H7 (cell line): ENCODE data around the gene GUCY2C. TPM values are rescaled to one million over a fixed set of nuclear protein-coding genes. Genes with fewer than 3 reads are reported as not detected.
"Not testable (repeated sequence)": the region's sequence is repeated elsewhere in the genome, so short reads cannot be mapped to it uniquely, and the experiment has no call there.

Experiments used
- DNase-seq: peaks from one replicate; pipeline ENCODE4 v3.0.0; 2012
- H3K27me3 ChIP-seq: 2 replicates; pipeline ENCODE4 v1.6.0; 2011; ENCODE audit warnings: mild to moderate bottlenecking, low read length; ENCODE audit not compliant: control insufficient read depth, insufficient read depth
- H3K36me3 ChIP-seq: replicated peaks from 2 replicates; pipeline ENCODE4 v1.5.1; 2011; ENCODE audit warnings: low read length; ENCODE audit not compliant: control insufficient read depth, insufficient read depth
- H3K4me3 ChIP-seq: 2 replicates; pipeline ENCODE4 v1.5.1; 2011; ENCODE audit warnings: low read depth, mild to moderate bottlenecking, control low read depth, low read length, moderate library complexity; ENCODE audit not compliant: insufficient read depth
- total RNA-seq: library from RNA; depleted of rRNA; stranded (reverse); fragments of >200 nt; shearing (Covaris generic); gene quantifications from 2 replicates; pipeline ENCODE4 v1.2.3, GENCODE V29; 2014; rRNA removed

Gene GUCY2C
- total RNA-seq = 1.1 and 2.5 TPM in 2 replicates

GRCh38 chr12:14696265-14696741 is at the start of gene GUCY2C:
GUCY2C (minus strand) TSS chr12:14696599; CDS start chr12:14696448, 151 bp downstream.
- Histone ChIP-seq H3K36me3 (peaks cover 9% of the 10 kb centered on the region), H3K27me3 (no peaks in the 10 kb centered on the region), H3K4me3 (no peak within 1 kb of the TSS)
- DNase-seq = no peak

- no peak for DNase-seq
- H3K27me3 ChIP-seq = no peaks in the 10 kb centered on the region
- H3K4me3 ChIP-seq = no peak overlapping the region
- H3K36me3 ChIP-seq = no peaks in the 10 kb centered on the region
Observed at GRCh38 chr12:14743061-14743460, 46.7 kb upstream of the GUCY2C start.

DNA sequence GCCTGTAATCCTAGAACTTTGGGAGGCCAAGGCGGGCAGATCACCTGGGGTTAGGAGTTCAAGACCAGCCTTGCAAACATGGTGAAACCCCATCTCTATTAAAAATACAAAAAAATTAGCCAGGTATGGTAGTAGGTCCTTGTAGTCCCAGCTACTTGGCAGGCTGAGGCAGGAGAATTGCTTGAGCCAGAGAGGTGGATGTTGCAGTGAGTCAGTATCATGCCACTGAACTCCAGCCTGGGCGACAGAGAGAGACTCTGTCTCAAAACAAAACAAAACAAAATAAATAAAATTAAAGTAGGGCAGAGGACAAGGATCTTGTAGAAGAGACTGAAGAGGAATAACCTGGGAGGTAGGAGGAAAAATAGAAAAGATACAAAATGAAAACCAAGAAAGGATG is 45.5 kb upstream of the GUCY2C start:
- Histone ChIP-seq H3K36me3 (no peaks in the 10 kb centered on the region), H3K27me3 (no peaks in the 10 kb centered on the region), H3K4me3 (no peak overlapping the region)
- no peak for DNase-seq

DNA sequence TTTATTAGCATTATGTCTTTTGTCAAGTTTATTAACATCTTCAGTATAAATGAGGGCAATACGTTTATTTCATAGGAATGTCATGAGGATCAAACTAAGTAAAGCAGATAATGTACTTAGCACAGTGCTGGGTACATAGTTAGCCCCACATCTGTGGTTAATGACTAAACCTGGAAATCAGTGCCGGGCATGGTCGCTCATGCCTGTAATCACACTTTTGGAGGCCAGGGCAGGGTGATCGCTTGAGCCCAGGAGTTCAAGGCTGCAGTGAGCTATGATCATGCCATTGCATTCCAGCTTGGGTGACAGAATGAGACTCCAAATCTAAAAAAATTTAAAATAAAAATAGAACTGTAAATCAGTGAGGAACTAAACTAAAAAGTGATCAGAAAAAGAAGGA is 44.8 kb upstream of the GUCY2C start:
- Histone ChIP-seq H3K4me3 (no peak overlapping the region), H3K36me3 (no peaks in the 10 kb centered on the region), H3K27me3 (no peaks in the 10 kb centered on the region)
- DNase-seq = no peak

DNA sequence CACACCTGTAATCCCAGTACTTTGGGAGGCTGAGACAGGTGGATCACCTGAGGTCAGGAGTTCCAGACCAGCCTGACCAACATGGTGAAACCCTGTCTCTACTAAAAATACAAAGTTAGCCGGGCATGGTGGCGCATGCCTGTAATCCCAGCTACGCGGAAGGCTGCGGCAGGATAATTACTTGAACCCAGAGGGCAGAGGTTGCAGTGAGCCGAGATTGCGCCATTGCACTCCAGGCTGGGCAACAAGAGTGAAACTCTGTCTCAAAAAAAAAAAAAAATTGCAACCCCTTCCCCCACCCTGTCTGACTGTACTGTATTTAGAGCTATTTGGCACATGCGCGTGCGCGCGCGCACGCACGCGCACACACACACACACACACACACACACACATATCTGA is 40.0 kb upstream of the GUCY2C start:
- H3K4me3 ChIP-seq, H3K36me3 ChIP-seq, DNase-seq, H3K27me3 ChIP-seq: not testable (repeated sequence)

DNA sequence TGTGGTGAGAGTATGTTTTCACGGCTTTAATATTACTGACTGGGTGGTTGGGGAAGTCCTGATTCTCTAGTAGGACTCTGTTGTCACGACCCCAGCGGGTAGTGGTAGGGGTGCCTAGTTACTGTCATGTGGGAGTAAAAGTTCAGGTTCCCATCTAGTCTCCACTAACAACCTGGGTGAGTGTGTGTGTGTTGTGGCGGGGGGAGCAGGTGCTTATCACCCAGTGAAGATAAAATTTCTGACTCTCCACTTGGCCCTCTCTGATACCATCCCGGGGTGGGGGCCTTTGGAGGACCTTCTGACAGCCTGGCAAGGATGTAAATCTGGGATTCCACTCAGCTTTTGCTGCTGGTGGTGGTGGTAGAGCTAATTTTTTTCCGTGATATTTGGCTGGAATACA is 35.4 kb upstream of the GUCY2C start:
- no peaks in the 10 kb centered on the region for H3K27me3 ChIP-seq
- DNase-seq = no peak
- no peak overlapping the region for H3K4me3 ChIP-seq
- H3K36me3 ChIP-seq = no peaks in the 10 kb centered on the region

GRCh38 chr12:14729586-14729985 is 33.2 kb upstream of the GUCY2C start:
- Histone ChIP-seq H3K36me3 (no peaks in the 10 kb centered on the region), H3K27me3 (no peaks in the 10 kb centered on the region), H3K4me3 (no peak overlapping the region)
- DNase-seq = no peak

DNA sequence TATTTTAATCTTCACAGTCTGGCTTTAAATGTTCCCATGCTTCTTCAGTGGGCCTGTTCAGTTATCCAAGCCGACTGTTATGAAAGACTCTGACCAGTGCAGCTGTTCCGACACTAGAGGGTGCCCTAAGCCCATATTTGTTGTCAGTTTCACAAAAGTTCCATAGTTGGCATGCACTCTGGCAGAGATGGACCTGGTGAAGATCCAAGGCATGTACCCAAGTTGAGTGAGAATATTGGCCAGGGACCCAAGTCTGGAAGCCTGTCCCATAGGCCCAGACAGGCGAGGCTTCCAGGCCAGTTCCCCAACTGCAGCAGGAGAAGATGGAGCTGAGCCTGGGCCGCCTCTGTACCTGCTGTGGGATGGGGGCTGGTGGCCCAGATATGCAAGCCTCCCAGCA is 27.4 kb upstream of the GUCY2C start:
- no peaks in the 10 kb centered on the region for H3K27me3 ChIP-seq
- no peak overlapping the region for H3K4me3 ChIP-seq
- peak; percentile 57 for DNase-seq

GRCh38 chr12:14716848-14717444 is 20.5 kb upstream of the GUCY2C start:
- H3K4me3 ChIP-seq = no peak overlapping the region
- DNase-seq = peak; percentile 58
- no peaks in the 10 kb centered on the region for H3K27me3 ChIP-seq
- no peaks in the 10 kb centered on the region for H3K36me3 ChIP-seq

More for the DNA sequence above, 27.4 kb upstream of the GUCY2C start:
- H3K36me3 ChIP-seq = no peaks in the 10 kb centered on the region

DNA sequence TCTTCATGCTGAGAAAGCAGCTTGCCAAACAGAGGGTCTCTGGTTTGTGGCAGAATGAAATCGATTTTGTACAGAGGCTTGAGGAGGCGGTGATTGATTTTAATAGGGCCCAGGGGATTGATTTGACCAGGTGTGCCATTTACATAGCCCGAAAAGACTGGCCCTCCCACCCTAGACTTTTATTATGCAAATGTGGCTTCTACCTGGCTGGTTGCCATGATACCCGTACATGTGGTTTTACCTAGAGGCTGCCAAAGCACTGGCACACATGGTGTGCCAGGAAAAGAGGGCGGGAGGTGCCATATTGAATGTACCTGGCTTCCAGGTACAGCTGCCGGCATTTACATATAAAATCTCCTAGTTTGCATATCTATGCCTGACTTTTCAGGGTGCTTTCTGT is 18.0 kb upstream of the GUCY2C start:
- peak; percentile 19 for DNase-seq
- Histone ChIP-seq H3K4me3 (no peak overlapping the region), H3K36me3 (no peaks in the 10 kb centered on the region), H3K27me3 (no peaks in the 10 kb centered on the region)

DNA sequence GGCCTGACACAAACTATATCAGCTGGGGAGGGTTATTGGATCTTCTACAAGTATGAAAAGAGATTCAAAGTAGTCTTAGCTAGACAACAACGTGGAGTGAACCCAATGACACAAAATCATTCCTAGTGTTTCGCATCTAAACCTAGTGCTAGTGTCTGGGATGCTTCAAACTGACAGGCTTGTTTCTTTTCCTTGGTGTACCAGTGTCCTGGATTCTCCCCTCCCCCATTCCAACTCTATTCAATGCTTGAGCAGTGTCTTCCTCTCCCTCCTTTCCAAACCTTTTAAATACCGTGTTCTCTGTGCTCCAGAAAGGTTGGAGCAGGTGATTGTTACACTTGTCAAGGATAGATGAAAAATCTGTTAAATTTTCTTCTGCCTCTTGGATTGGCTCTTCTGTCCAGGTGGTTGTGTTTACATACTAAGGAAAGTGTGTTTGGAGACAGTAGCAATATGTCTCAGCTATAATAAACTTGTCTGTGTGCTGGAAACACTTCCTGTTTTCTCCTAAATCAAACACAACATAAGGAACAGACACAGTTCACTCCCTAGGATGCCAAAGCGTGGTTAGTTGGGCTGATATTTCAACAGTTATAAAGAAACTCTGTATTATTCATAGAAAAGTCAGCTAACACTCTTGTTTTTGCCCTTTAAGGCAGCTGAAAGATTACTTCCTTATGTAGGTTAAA is 14.4 kb upstream of the GUCY2C start:
- Histone ChIP-seq H3K4me3 (peak overlapping the region; percentile 6; the same call in 1 of the 2 replicates), H3K36me3 (peaks cover 2% of the 10 kb centered on the region)
- no peak for DNase-seq

GRCh38 chr12:14701809-14702568 is 5.6 kb upstream of the GUCY2C start:
- Histone ChIP-seq H3K27me3 (no peaks in the 10 kb centered on the region), H3K36me3 (peaks cover 33% of the 10 kb centered on the region), H3K4me3 (no peak overlapping the region)
- DNase-seq = no peak

More for the DNA sequence above, 14.4 kb upstream of the GUCY2C start:
- H3K27me3 ChIP-seq = no peaks in the 10 kb centered on the region

GRCh38 chr12:14700935-14701334 is 4.5 kb upstream of the GUCY2C start:
- no peak for DNase-seq
- Histone ChIP-seq H3K27me3 (no peaks in the 10 kb centered on the region), H3K36me3 (peaks cover 32% of the 10 kb centered on the region), H3K4me3 (no peak overlapping the region)

DNA sequence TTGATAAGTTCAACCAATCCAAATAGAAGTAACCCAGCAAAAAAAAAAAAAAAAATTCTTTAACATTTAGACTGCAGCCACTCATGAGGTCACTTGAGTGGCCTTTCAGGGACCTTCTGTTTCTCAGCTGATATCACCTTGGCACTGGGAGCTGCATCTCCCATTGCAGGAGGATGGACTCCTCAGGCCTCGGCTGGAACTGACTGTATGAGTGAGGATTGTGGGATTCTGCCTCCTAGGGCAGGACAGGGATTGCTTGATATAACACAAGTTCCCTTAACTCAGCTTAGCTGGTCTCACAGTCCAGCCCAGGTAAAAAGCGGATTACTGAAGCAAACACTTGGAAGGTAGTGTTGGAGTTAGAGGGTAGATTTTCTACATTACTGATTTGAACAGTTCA is 3.5 kb upstream of the GUCY2C start:
- Histone ChIP-seq H3K27me3 (no peaks in the 10 kb centered on the region), H3K4me3 (no peak overlapping the region), H3K36me3 (peaks cover 28% of the 10 kb centered on the region)
- DNase-seq = no peak

DNA sequence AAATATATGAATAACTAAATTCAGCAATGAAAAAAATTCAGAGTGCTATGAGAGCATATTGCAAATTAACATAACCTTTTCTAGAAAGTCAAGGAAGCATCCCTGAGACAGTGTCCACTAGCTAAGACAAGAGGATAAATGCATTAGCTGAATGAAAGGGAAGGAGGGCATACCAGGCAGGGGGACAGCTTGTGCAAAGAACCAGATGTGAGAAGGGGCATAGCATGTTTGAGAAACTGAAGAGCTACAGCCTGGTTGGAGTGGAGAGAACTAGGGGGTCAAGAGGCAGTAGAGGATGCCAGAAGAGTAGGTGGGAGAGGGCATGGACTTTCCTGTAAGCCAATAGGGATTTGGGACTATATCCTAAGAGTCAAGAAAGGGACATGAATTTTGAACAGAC is 2.2 kb upstream of the GUCY2C start:
- H3K36me3 ChIP-seq = peaks cover 17% of the 10 kb centered on the region
- no peaks in the 10 kb centered on the region for H3K27me3 ChIP-seq
- no peak overlapping the region for H3K4me3 ChIP-seq
- no peak for DNase-seq
